Muscle of arm (tissue), 12 donors: Measurements from ENCODE around the gene PCGF2. TPM values are rescaled to one million over a fixed set of nuclear protein-coding genes. Genes with fewer than 3 reads are reported as not detected.

ENCODE experiments used
- DNase-seq: peaks from one replicate; pipeline ENCODE4 v3.0.0-alpha.2; 2013
- polyA plus RNA-seq, 12 donors: library from polyadenylated mRNA; unstranded; fragments of 120-200 nt; gene quantifications; one replicate each; pipeline ENCODE4 v1.2.1, GENCODE V29; 2013; ENCODE audit not compliant: insufficient read length in 12 of 12

PCGF2 gene
- polyA plus RNA-seq, 12 donors, result 23.9 to 65.8 (median 30.2) TPM; not detected in 1

DNA sequence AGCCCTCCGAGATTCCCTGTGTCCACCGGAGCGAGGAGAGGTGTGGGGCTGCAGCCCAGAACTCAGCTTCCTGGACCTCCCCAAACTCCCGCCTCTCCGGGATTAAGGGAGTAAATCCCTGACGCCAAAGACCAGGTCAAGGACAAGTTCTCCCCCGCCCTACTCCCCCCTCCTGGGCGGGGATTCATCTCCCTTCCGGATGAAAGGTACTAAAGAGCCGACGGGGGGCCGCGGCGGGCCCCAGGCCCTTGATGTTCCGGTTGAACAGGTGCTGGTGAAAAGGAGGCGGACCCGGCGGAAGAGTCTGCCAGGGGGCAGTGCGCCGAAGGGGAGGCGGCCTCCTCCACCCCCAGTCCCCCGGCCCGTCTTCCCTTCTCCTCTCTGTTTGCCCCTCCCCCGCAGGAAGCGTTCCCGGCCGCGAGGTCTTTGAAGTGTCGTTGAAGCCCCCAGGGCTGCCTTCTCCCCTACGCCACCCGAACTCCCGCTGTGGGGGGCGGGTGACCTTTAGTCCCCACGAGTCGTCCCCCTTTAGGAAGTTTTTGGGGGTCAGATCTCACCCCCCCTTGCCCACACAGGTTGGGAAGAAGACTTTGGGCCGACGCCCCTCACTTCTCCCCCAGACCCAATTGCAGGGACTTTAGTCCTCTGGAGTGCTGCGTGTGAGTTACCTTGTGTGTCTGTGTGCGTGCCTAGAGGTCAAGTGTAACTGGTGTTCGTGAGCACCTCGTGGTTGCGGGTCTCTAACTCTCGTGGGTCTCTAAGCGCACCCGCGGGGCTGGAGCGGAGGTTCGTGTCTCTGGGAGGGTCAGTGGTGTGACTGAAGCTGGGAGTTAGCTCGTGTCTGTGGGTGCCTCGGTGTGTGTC, 44.2 kb downstream of the PCGF2 start:
- DNase-seq, result no peak

DNA sequence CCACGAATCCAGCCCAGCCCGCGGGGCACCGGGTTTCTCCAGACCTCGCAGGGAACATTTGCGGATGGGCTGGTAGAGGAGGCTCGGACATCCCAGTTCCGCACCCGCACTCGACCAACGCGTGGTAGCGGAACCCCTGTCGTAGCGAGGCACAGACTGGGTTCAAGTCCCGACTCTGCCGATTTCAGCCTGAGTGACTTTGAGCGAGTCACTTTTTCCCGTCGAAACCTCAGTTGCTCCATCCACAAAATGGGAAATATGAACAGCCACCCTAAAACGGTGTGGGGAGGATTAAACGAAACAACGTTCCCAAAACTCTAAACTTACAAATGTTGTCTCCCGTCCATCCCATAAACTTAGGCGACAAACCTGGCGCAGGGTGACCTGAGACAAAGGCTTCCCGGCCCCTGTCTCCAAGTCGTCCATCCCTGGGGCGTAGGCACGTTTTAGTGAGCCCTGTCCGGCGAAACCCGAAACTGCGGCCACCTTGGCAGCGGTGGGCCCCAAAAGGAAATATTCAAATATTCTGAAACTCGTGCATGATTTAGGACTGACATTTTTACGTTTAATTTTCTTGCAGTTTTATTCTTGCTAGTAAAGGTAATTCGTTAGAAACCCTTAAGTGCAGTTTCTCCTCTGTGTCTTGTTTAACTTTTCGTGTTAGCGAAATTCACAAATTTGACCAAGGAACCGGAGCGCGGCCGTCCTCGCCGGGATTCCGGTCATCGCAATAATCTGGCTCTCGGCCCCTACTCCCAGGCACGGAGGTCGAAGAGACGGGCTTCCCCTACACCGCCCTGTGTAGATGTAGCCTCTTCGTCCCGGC, 45.0 kb downstream of the PCGF2 start:
- DNase-seq, result no peak

DNA sequence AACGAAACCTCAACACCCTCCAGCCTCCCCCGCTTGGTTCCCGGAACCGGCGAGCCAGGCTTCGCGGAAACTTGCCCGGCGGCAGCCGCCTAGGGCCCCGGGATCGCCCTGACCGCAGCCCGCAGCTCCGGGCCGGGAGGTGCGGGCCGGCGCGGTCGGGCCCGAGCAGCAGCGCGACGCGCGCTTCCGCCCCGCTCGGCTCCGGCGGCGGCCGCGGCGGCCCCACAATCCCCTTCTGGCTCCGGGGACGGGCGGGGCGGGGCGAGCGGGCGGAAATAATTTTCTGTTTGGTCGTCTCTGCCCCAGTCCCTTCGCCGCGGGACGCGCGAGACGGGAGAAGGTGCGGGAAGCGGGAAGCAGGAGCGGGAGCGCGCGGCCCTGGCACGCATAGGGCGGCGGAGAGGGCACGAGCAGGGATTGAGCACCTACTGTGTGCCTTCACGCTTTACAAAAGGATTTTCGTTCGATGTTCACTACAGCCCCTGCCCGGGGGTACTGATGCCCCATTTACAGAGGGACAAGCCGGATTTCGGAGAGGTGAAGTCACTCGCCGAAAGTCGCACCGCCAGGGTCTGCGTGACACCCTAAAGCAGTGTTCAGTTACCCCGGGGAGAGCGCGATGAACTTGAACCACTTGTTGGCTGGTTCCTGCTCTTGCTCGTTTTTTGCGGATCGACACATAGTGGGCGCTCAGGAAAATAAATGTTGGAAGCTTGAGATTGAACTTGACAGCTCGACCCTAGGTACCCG, 45.8 kb downstream of the PCGF2 start:
- peak; percentile 84 for DNase-seq

DNA sequence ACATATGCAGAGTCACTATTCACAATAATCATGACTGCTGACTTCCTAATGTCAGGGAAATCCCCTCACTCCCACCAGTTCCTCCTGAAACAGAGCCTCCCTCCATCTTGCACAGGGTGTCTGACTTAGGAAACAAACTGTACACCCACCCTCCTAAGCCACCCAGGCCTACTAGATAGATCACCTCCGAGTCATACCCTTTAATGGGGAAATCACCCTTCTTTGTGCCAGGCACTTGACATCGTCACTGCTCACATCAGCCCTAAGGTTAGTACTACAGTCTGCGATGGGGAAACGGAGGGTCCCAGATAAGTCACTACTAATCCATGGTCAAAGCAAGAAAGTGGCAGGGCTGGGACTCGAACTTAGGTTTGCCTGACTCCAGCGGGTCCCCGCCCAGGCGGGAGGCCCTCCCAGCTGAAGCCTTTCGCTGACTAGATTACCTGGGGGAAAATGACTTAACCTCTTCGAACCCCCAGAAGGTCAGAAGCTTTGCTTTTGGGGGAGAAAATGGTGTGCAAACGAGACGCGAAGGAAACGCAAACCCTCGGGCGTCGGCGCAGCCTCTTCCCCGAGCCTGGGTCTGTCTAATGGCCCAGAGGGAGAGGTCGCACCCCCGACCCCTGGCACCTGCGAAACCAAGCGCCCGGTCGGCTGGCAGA, 46.5 kb downstream of the PCGF2 start:
- DNase-seq, result no peak

DNA sequence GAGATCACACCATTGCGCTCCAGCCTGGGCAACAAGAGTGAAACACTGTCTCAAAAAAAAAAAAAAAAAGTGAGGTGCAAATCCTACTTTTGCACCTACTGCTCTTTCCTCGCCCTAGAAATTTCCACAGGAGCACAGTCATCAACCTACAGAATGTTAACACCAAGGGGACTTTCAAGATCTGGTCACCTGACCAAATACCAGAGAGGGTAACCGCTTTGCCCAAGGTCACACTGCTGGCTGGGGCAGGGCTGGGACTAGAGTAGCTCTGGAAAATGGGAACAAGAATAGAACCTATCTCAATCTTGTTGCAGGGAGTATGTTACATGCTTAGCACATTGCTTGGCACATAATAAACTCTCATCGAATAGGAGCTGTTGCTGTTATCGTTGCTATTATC, 49.4 kb downstream of the PCGF2 start:
- DNase-seq, result no peak

DNA sequence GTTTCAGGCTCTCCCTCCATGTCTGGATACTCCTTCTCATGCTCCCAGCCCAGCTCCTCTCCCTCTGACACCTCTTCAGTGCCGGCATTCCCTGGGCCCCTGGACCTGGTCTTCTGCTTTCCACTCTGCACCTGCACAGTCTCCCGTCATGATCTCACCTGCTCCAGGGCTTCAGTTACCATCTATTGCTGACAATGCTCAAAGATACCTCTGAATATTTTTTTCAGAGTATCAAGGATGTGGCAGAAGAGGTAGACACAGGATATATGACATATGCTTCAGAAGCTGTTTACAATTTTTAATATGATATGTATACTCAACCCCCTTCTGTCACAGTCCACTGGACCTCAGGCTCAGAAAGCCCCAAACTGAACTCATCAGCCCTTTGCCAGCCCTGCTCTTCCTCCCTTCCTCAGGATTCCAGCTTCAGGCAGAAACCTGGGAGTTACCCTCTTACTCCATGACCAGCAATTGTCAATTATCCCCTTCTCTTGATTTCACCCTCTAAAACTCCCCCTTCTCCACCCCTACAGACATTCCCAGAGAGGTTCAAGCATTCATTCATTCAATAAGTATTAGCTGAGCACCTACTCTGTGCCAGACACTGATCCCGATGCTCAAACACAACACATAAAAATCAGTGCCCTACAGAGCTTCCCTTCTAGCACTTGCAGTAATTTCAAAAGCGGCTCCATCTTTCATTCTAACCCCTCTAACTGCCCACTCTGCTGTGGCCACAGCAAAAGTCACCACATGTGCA, 50.9 kb downstream of the PCGF2 start:
- no peak for DNase-seq

DNA sequence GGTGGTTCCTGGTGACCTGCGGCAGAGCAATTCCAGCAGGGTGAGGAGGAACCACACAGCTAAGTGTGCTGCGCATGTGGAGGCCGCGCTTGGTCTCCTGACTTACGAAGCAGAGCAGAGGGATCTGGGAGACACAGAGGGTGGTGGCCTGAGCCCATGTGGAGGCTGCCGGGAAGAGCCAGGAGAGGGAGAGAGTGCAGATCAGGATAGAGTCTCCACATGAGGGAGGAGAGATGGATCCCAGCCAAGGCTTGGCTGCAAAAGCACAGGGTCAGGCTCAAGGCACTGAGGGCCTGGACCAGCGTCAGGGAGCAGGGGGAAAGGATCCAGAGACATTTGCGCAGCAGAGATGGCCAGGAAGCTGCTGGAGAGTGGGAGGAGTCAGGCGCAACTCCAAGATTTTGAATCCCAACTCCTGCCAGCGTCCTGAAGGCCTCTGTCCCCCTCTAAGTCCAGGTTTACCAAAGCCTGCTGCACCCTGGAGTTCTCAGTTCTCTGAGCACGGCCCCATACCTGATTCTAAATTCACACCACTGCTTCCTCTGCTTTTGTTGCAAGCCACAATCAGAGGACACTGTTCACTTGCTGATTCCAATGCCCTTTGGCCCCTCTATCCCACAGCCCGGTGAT, 54.3 kb downstream of the PCGF2 start:
- peak; percentile 94 for DNase-seq

DNA sequence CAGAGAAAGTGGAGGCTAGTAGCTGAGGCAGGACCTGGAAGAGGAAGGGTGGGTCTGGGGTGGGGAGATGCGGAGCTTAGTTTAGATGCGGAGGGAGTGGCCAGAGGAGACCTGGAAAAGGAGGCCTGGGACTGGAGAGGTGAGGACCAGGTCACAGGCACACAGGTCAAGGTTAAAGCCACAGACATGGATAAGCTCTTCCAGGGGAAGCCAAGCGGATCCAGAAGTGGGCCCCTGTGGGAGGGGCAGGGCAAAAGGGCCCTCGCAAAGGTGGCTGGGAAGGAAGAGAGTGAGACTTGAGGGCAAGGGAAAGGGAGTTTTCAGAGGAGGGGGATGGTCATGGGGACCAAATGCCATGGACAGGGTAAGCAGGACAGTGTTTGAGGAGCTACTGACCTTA, 57.0 kb downstream of the PCGF2 start:
- DNase-seq, result no peak

DNA sequence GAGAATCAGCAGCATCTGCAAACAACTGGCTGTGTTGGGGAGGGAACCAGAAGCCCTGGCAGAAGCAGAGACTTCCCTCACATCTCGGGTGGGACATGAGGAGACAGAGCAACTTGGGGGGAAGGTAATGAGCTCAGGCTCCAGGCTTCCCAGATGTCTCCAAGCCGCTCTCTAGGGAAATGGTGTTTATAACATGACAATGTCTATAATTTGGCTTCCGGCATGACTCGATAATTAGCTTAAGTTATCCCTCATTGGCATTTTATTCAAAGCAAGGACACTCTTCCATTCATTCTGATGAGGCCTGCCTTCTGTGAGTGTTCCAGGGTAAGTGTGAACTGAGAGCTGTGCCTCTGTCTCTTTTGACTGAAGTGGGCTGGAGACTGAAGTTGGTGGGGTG, 57.8 kb downstream of the PCGF2 start:
- DNase-seq, result no peak

DNA sequence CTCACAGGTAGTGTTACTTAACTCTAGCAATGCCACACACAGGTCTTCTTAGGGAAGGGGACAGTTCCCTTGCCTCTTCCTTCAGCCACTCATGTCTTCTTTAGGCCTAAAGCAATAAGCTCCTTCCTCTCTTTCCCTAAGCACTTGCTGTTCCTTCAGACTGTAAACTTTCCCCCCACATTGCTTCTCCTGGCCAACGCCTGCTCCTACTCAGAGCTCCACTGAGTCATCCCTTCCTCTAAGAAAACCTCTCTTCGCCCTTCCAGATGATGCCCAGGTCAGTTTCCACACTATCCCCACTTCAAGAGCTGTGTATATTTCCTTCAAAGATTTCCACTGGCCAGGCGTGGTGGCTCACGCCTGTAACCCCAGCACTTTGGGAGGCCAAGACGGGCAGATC, 60.9 kb downstream of the PCGF2 start:
- DNase-seq, result no peak

DNA sequence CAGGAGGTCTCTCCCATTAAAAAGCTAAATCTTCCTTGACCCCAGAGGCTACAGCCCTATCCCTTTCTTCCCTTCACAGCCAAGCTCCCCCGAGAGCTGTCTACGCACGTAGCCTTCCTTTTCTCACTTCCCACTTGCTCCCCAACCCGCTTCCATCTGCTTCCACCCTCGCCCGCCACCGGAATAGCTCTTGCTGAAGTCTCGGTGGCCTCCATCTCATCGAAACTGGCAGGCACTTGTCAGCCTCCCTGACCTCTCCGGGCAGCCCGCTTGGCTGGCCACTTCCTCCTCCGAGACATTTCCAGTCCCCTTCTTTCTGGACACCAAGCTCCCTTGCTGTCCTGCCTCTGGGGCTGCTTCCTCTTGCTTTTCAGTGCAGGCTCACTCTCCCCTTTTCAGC, 62.6 kb downstream of the PCGF2 start:
- DNase-seq, result no peak

Other genes starting within 250 kb of the PCGF2 start
- gene SRCIN1, start 142.4 kb downstream of the PCGF2 start, polyA plus RNA-seq, result 10 to 100 TPM in 1 of 12 donors, 1 to 10 TPM in 3, under 1 TPM in 7, not detected in 1; 0.69 to 18.7 (median 0.90) TPM
- under 1 TPM in 10 of 12 donors, not detected in 2; 0.28 to 0.77 (median 0.44) TPM for gene EPOP, start 73.4 kb downstream of the PCGF2 start, polyA plus RNA-seq
- 100 to 1,000 TPM in 3 of 12 donors, 10 to 100 TPM in 9; 47.8 to 277 (median 74.5) TPM for gene MLLT6, start 43.1 kb downstream of the PCGF2 start, polyA plus RNA-seq
- 10 to 100 TPM in 11 of 12 donors, not detected in 1; 10.7 to 17.4 (median 13.3) TPM for gene CISD3, start 18.0 kb downstream of the PCGF2 start, polyA plus RNA-seq
- gene PSMB3, start 4.4 kb upstream of the PCGF2 start, polyA plus RNA-seq, result 100 to 1,000 TPM in 1 of 12 donors, 10 to 100 TPM in 10, not detected in 1; 63.9 to 133 (median 74.8) TPM
- 10 to 100 TPM; 56.2 to 96.9 (median 72.1) TPM for gene PIP4K2B, start 51.2 kb upstream of the PCGF2 start, polyA plus RNA-seq
- gene CWC25, start 77.0 kb upstream of the PCGF2 start, polyA plus RNA-seq, result 10 to 100 TPM in 11 of 12 donors, not detected in 1; 10.3 to 22.0 (median 14.0) TPM
- 1,000 to 10,000 TPM; 1,619 to 4,143 (median 2,948) TPM for gene RPL23, start 105.4 kb upstream of the PCGF2 start, polyA plus RNA-seq
- gene LASP1, start 121.7 kb upstream of the PCGF2 start, polyA plus RNA-seq, result 100 to 1,000 TPM in 3 of 12 donors, 10 to 100 TPM in 8, not detected in 1; 67.3 to 159 (median 80.6) TPM
- gene FBXO47, start 219.1 kb upstream of the PCGF2 start, polyA plus RNA-seq, result not detected